HuH-7.5 (cell line): ENCODE measurements around the gene CD8B2.
"Not testable (repeated sequence)": the region's sequence is repeated elsewhere in the genome, so short reads cannot be mapped to it uniquely, and the experiment has no call there.

Experiments used
- DNase-seq: peaks from one replicate; pipeline ENCODE4 v3.0.0; 2011; ENCODE audit warnings: low spot score

CD8B2 gene

GRCh38 chr2:106486551-106487385 is at the start of gene CD8B2:
CD8B2 (plus strand) TSS chr2:106487364; CDS start chr2:106487427, 63 bp downstream.
- not testable (repeated sequence) for DNase-seq

DNA sequence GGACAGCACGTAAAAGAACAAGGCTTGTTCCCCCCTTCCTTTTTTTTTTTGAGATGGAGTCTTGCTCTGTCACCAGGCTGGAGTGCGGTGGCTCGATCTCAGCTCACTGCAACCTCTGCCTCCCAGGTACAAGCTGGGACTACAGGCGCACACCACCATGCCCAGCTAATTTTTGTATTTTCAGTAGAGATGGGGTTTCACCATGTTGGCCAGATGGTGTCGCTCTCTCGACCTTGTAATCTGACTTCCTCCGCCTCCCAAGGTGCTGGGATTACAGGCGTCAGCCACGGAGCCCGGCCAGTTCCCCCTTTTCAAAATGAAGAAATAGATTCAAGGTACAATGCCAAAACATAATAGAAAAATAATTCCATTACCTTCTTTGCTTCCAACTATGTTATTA is 25.3 kb upstream of the CD8B2 start:
- not testable (repeated sequence) for DNase-seq

DNA sequence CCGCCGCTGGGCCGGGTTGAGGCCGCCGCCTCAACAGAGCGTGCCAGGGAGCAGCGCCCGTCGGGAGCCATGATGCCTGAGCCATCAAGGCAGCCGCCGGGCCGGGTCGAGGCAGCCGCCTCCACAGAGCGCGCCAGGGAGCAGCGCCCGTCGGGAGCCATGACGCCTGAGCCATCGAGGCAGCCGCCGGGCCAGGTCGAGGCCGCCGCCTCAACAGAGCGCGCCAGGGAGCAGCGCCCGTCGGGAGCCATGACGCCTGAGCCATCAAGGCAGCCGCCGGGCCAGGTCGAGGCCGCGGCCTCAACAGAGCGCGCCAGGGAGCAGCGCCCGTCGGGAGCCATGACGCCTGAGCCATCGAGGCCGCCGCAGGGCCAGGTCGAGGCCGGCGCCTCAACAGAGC is 19.6 kb upstream of the CD8B2 start:
- DNase-seq = not testable (repeated sequence)

DNA sequence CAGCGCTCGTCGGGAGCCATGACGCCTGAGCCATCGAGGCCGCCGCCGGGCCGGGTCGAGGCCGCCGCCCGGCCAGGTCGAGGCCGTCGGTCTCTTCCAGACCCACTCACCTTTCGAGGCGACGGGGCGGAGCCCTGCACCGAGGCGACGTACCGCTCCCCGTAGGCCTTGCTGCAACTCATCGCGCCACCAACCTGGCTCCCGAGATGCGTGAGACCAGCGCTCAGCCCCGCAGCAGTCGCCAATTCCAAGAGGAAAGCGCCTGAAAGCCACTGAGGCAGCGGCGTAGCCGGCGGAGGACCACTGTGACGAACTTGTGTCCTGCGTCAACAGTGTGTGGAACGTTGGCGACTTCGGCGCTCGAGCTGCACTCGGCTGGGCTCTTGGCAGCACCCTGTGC is 19.1 kb upstream of the CD8B2 start, which contains the start of gene RGPD3:
Gene RGPD3, minus strand, starts transcription at position 307 of the 400 bp plus-strand sequence. Its CDS starts 125 bp downstream, at position 182.
- DNase-seq = not testable (repeated sequence)

GRCh38 chr2:106470658-106471057 is 16.5 kb upstream of the CD8B2 start:
- not testable (repeated sequence) for DNase-seq

DNA sequence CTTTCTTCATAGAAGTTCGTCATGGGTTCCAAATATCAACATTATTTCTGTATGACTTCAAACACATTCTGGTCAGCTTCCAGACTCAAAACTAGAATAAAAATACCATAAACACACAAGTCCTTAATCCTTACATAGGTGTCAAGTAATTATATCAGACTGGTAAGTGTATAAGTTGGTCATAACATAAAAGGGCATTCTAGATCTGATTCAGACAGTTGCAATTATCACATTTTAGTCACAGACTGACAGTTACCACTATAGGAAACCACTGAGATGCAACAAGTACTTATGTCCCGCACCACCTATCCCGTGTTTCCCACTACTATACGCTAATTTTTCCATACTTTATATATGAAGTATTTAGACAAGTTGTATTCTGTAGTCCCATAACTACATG is 9.5 kb upstream of the CD8B2 start:
- not testable (repeated sequence) for DNase-seq

DNA sequence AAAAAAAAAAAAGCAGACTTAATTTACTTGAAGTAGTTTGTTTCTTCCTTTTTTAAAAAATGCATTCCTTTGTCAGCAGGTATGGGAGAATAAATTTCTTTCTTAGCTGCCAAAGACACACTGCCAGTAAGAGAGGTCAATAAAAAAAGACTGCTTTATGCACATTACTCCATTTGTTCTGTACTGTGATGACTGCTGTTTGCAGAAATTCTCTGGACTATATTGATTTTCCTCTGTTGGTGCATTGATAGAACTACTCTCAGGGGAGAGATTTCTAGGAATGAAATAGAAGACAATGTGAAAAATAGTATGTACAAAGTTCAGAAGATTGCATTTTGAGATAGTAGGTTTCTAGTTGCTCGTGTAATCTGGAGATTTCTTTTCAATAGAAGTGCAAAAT is 7.6 kb upstream of the CD8B2 start:
- DNase-seq = not testable (repeated sequence)

- DNase-seq = not testable (repeated sequence)
Measured at GRCh38 chr2:106487386-106488191, 425 bp downstream of the CD8B2 start.

- not testable (repeated sequence) for DNase-seq
Measured at GRCh38 chr2:106489701-106490100, 2.5 kb downstream of the CD8B2 start.

DNA sequence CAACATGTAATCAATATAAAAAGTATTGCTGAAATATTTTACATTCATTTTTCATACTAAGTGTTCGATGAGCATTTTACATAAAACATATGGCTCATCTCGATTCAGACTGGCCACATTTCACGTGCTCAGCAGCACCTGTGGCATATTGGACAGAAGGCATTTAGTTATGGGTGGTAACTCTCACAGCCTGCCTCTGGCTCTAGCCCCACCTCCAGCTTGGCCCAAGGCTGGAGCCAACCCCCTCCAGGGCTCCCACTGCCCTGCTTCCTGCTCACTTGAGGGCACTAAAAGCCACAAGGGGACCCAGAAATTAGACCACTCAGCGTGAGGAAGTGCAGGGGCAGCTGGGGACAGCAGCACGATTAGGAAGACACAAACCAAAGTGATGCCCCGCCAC is 5.2 kb downstream of the CD8B2 start:
- not testable (repeated sequence) for DNase-seq

DNA sequence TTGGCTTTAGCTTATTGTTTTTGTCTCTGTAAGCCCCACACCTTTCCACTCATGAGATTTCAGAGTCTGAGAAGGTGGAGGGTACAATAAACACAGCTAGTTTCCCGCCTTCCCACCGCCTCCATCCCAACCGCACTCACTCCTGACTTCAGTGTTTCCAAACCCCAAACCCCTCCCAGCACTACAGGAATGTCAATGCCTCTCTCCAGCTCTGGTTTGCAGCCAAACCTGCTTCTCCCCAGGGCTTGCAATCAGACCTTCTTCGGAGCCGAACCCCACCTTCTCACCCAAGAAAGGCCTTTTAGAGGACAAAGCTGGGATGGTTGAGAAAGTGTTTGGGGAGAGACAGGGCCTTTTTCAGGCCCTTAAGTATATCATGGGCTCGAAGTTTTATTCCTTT is 5.7 kb downstream of the CD8B2 start:
- not testable (repeated sequence) for DNase-seq

GRCh38 chr2:106498549-106498948 is 11.4 kb downstream of the CD8B2 start:
- DNase-seq = not testable (repeated sequence)

DNA sequence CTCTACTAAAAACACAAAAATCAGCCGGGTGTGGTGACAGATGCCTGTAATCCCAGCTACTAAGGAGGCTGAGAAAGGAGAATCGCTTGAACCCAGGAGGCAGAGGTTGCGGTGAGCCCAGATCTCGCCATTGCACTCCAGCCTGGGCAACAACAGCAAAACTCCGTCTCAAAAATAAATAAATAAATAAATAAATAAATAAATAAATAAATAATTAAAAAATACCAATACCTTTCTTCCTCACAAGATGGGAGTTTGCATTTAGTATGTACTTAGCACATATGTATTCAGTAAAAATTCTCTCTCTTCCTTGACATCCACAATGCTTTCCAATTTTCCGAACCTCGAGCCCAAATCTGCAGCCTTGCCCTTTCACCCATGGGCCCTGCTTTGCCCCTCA is 13.2 kb downstream of the CD8B2 start:
- DNase-seq = not testable (repeated sequence)

- not testable (repeated sequence) for DNase-seq
Measured at GRCh38 chr2:106502351-106502750, 15.2 kb downstream of the CD8B2 start.

DNA sequence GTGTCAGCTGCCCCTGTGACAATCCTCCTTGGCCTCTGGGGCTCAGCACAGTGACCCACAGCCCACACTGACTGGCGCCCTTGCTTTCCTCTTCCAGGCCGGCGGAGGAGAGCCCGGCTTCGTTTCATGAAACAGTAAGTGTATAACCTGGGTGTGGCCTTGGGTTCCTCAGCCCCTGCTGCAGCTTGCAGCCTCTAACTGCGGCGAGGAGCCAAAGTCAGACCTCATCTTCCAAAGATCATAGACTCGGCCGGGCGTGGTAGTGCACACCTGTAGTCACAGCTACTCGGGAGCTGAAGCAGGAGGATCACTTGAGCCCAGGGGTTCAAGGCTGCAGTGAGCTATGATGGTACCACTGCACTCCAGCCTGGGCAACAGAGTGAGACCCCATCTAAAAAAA is 17.0 kb downstream of the CD8B2 start:
- not testable (repeated sequence) for DNase-seq

- DNase-seq = not testable (repeated sequence)
Measured at GRCh38 chr2:106504787-106505186, 17.6 kb downstream of the CD8B2 start.

GRCh38 chr2:106506002-106506687 is 19.0 kb downstream of the CD8B2 start:
- DNase-seq = not testable (repeated sequence)

- DNase-seq = not testable (repeated sequence)
Measured at GRCh38 chr2:106508660-106509373, 21.7 kb downstream of the CD8B2 start.

DNA sequence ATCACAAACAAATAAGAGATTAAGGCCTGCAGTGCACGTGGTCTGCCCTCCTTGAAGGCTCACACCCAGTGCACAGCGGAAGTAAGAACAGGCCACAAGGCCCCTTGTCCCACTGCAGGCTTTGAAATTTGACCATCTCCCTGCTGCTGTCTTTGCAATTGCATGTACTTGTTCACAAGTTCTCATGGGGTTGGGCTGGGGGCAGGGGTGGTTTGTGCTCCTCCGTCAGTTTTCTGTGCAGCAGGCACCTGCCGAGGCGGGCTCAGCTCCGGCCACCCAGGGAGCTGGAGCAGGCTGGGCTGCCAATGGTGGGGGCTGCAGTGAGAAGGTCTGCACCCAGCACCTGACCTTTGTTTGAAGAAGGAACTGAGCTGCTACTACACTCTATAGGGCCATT is 22.2 kb downstream of the CD8B2 start:
- DNase-seq = not testable (repeated sequence)

- DNase-seq = not testable (repeated sequence)
Measured at GRCh38 chr2:106510791-106511190, 23.6 kb downstream of the CD8B2 start.

DNA sequence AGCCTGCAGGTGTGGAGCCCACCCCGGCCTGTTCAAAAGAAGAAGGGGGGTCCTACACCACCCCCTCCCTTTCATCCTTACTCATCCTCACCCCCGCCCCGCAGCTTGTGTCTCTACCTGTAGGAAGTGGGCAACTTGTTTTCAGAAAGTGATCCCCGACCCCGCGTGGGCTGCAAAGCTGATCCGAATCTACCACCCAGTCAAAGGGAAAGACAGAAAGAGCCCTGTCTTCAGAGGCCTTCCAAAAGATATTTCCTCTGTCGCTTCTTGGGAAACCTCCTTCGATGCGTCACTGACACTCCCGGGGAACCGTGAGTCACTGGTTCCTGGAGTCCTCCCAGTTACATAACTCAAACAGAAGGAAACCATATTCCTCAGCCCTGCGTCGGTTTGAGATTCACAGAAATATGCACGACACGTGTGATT is 24.3 kb downstream of the CD8B2 start:
- not testable (repeated sequence) for DNase-seq
